Ovary (tissue), 3 donors: ENCODE data around the gene LMO1.

Experiments
- CTCF ChIP-seq, 3 donors: fragments of 450-650 bp in 2 of 3; fragments of 200-600 bp in 1 of 3; IDR thresholded peaks; one replicate each; pipeline versions ENCODE4 v1.5.1 to v1.8.0; 2016 to 2022; ENCODE audit warnings: antibody characterized with exemption in 3 of 3, mild to moderate bottlenecking in 1 of 3
- POLR2A ChIP-seq: fragments of 450-650 bp; IDR thresholded peaks from one replicate; pipeline ENCODE4 v1.6.1; 2017; ENCODE audit warnings: antibody characterized with exemption, mild to moderate bottlenecking, moderate library complexity
- donor health status: DM: no; HTN: no; CAD: no.

- TF ChIP-seq CTCF (IDR thresholded peaks at IDR 0.05) (no peak), POLR2A (no peak)
These were observed 34.1 kb downstream of the LMO1 start for GRCh38 chr11:8229299-8230177.
